ENCODE data around the gene COX19.

Gene COX19

DNA sequence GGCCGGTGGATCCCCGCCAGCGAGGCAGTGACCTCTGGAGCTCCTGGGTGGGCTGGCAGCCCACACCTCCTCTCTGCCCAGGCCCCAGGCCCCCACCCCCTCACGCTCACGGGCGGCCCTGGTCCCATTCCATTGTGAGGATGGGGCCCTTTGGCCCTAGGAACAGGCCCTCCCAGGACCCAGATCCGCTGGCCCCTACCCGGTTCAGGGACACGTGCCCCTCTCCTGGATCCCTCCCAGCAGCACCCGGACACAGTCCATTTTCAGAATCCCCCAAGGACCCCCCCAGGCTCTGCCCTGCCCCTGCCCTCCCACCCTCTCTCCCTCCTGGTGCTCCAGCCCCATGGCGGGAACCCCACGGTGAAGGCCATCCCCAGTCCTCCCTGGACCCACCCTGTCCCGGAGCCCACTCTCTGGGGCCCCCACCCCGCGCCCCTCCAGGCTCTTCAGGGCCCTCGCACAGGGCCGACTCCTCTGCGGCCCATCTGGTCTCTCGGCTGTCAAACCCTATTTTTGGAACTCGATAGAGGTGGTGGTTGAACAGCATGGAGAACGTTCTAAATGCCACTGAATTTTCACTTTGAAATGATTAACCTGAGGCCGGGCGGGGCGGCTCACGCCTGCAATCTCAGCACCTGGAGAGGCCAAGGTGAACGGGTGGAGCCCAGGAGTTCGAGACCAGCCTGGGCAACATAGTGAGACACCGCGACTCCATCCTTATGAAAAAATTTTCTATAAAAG lies 28.9 kb downstream of the COX19 start:
- Histone ChIP-seq H4K20me1 (ENCODE audit: insufficient read depth, low read length) (no peaks in the 10 kb centered on the region), H3K27ac (ENCODE audit: low read length) (no peak overlapping the region), H2AFZ (ENCODE audit: low read length) (no peak overlapping the region), H3K4me2 (ENCODE audit: low read depth, low read length) (no peak overlapping the region), H3K9me2 (replicated peaks; ENCODE audit: insufficient read depth, low read length) (no peaks in the 10 kb centered on the region), H3K4me1 (ENCODE audit: low read length) (peaks cover 4% of the 10 kb centered on the region; the same call in 1 of the 2 replicates), H3K79me2 (ENCODE audit: low read length) (no peaks in the 10 kb centered on the region), H3K9me3 (replicated peaks; ENCODE audit: insufficient read depth, low read length) (no peaks in the 10 kb centered on the region), H3K36me3 (replicated peaks; ENCODE audit: insufficient read depth, low read length) (no peaks in the 10 kb centered on the region), H3K4me3 (ENCODE audit: low read length) (no peak overlapping the region), H3K27me3 (replicated peaks; ENCODE audit: insufficient read depth, low read length) (peaks cover 33% of the 10 kb centered on the region), H3K9ac (ENCODE audit: low read length) (no peak overlapping the region), H3F3A (ENCODE audit: insufficient read depth, low read length) (no peaks in the 10 kb centered on the region)
- DNase-seq, result no peak
- TF ChIP-seq, protein P1, sequence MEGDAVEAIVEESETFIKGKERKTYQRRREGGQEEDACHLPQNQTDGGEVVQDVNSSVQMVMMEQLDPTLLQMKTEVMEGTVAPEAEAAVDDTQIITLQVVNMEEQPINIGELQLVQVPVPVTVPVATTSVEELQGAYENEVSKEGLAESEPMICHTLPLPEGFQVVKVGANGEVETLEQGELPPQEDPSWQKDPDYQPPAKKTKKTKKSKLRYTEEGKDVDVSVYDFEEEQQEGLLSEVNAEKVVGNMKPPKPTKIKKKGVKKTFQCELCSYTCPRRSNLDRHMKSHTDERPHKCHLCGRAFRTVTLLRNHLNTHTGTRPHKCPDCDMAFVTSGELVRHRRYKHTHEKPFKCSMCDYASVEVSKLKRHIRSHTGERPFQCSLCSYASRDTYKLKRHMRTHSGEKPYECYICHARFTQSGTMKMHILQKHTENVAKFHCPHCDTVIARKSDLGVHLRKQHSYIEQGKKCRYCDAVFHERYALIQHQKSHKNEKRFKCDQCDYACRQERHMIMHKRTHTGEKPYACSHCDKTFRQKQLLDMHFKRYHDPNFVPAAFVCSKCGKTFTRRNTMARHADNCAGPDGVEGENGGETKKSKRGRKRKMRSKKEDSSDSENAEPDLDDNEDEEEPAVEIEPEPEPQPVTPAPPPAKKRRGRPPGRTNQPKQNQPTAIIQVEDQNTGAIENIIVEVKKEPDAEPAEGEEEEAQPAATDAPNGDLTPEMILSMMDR (IDR thresholded peaks at IDR 0.05; ENCODE audit: low read length), result no peak
- TF ChIP-seq EZH2phosphoT487 (IDR thresholded peaks at IDR 0.05; ENCODE audit: low read length), result no peak
- TF ChIP-seq EZH2 (optimal IDR thresholded peaks at IDR 0.05; ENCODE audit: low read depth, low read length), result no peak

DNA sequence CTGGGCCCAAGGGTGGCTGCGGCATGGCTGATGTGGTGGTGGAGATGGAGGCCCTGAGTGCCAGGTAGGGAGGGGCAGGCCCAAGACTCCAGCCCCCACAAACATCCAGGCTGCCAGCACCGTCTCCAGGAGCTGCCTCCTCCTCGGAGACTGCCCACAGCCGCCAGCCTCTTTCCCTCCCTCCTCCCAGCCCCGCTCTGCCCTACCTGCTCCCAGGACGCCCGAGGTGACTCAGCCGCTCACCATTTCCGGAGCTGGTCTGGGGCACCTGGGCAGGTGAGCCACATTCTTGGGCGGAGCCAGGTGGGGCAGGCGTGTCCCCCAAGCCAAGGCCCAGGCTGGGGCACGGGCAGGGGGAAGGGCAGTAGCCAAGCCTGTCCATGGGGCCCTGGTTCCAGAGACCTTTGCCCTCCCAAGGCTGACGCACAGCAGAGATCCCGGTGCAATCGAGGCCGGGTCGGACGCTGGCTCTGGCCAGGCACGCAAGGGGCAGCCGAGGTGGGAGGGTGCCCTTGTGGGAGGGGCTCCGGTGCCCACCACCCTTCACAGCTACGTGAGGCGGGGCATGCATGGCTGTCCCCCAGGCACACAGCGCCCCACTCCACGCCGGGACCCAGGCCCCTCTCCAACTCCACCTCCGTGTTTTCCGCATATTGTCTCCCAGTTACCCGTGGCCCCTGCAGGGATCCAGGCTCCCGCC lies 29.6 kb downstream of the COX19 start:
- no peaks in the 10 kb centered on the region for H3K36me3 ChIP-seq (replicated peaks; ENCODE audit: insufficient read depth, low read length)
- no peak for DNase-seq
- H3K4me3 ChIP-seq (ENCODE audit: low read length), result no peak overlapping the region
- H3K79me2 ChIP-seq (ENCODE audit: low read length), result no peaks in the 10 kb centered on the region
- TF ChIP-seq EZH2 (optimal IDR thresholded peaks at IDR 0.05; ENCODE audit: low read depth, low read length) (no peak), EZH2phosphoT487 (IDR thresholded peaks at IDR 0.05; ENCODE audit: low read length) (no peak)
- TF ChIP-seq, protein P1 (IDR thresholded peaks at IDR 0.05; ENCODE audit: low read length), result no peak
- H3K27me3 ChIP-seq (replicated peaks; ENCODE audit: insufficient read depth, low read length), result peaks cover 40% of the 10 kb centered on the region
- H2AFZ ChIP-seq (ENCODE audit: low read length), result no peak overlapping the region
- H4K20me1 ChIP-seq (ENCODE audit: insufficient read depth, low read length), result no peaks in the 10 kb centered on the region
- H3F3A ChIP-seq (ENCODE audit: insufficient read depth, low read length), result no peaks in the 10 kb centered on the region
- no peaks in the 10 kb centered on the region for H3K9me3 ChIP-seq (replicated peaks; ENCODE audit: insufficient read depth, low read length)
- no peak overlapping the region for H3K9ac ChIP-seq (ENCODE audit: low read length)
- H3K9me2 ChIP-seq (replicated peaks; ENCODE audit: insufficient read depth, low read length), result no peaks in the 10 kb centered on the region
- peaks cover 4% of the 10 kb centered on the region; the same call in 1 of the 2 replicates for H3K4me1 ChIP-seq (ENCODE audit: low read length)
- H3K4me2 ChIP-seq (ENCODE audit: low read depth, low read length), result no peak overlapping the region
- no peak overlapping the region for H3K27ac ChIP-seq (ENCODE audit: low read length)

DNA sequence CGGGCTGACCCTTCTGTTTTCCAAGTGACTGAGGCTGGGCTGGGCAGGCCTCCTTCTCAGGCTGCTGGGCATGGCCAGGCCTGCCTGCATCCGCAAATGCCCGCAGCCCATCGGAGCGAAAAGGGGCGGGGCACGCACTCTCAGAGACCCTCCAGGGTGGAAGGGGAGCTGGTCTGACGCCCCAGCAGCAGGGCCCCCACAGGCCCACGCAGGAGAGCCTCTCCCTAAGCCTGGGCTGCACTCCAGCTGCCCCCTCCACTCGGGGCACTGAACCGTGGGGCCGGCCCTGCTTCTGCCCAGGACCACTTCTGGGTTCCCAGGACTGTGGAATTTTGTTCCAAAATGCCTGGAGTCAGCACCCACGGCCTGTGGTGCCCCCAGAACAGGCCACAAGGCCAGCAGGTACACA lies 30.2 kb downstream of the COX19 start:
- Histone ChIP-seq H3K79me2 (ENCODE audit: low read length) (no peaks in the 10 kb centered on the region), H3K27me3 (replicated peaks; ENCODE audit: insufficient read depth, low read length) (peaks cover 46% of the 10 kb centered on the region), H2AFZ (ENCODE audit: low read length) (no peak overlapping the region), H3K4me2 (ENCODE audit: low read depth, low read length) (no peak overlapping the region), H4K20me1 (ENCODE audit: insufficient read depth, low read length) (no peaks in the 10 kb centered on the region), H3K27ac (ENCODE audit: low read length) (no peak overlapping the region), H3K9ac (ENCODE audit: low read length) (no peak overlapping the region), H3K9me3 (replicated peaks; ENCODE audit: insufficient read depth, low read length) (no peaks in the 10 kb centered on the region), H3K4me1 (ENCODE audit: low read length) (peaks cover 4% of the 10 kb centered on the region; the same call in 1 of the 2 replicates), H3K4me3 (ENCODE audit: low read length) (no peak overlapping the region), H3K36me3 (replicated peaks; ENCODE audit: insufficient read depth, low read length) (no peaks in the 10 kb centered on the region), H3K9me2 (replicated peaks; ENCODE audit: insufficient read depth, low read length) (no peaks in the 10 kb centered on the region), H3F3A (ENCODE audit: insufficient read depth, low read length) (no peaks in the 10 kb centered on the region)
- TF ChIP-seq EZH2phosphoT487 (IDR thresholded peaks at IDR 0.05; ENCODE audit: low read length) (no peak), EZH2 (optimal IDR thresholded peaks at IDR 0.05; ENCODE audit: low read depth, low read length) (no peak)
- TF ChIP-seq, protein P1 (IDR thresholded peaks at IDR 0.05; ENCODE audit: low read length), result no peak
- no peak for DNase-seq
